ENCODE measurements around the gene ANKRD52.

ANKRD52 gene

DNA sequence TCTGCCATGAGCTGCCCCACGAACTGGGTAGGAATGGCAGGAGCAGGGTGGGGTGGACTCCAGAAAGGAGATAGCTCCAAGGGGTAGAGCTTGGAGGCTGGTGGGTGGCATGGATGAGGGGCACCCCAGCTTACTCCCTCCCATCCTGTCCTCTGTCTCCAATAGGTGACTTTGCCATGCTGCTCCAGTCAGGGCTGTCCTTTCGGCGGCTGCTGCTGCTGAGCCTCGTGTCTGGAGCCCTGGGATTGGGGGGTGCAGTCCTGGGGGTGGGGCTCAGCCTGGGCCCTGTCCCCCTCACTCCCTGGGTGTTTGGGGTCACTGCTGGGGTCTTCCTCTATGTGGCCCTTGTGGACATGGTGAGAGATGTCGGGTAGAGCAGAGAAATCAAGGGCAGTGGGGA, 21.2 kb downstream of the ANKRD52 start:
- DNase-seq: no peak

- DNase-seq: no peak
Observed at GRCh38 chr12:56236091-56236490, 22.1 kb downstream of the ANKRD52 start.

GRCh38 chr12:56234746-56235436, 23.3 kb downstream of the ANKRD52 start:
- no peak for DNase-seq

- no peak for DNase-seq
Observed at GRCh38 chr12:56231184-56231582, 27.0 kb downstream of the ANKRD52 start.

- no peak for DNase-seq
Observed at GRCh38 chr12:56230432-56231183, 27.6 kb downstream of the ANKRD52 start.

GRCh38 chr12:56229916-56230431, 28.2 kb downstream of the ANKRD52 start, which contains the start of gene SLC39A5:
TSS of gene SLC39A5 (plus strand) at chr12:56230051. CDS start at chr12:56231275, 1,224 bp downstream.
- peak in 1 of 2 experiments; percentile 14 for DNase-seq

DNA sequence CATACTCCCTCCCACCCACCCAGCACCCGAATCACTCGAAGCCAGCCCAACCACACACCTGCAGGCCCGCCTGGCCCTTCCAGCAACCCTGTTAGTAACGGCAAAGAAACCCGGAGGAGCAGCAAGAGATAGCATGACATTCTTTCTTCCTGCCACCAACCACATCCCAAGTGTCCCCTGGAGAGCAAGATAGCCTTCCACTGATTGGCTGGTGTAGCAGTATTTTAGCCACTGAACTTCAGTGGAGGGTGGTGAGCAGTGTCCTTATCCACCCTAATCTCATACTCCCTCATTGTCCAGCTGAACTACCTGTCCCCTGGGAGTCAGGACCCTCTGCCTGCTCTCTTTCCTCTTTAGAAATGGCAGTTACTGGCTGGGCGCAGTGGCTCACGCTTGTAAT, 29.1 kb downstream of the ANKRD52 start:
- DNase-seq: no peak

DNA sequence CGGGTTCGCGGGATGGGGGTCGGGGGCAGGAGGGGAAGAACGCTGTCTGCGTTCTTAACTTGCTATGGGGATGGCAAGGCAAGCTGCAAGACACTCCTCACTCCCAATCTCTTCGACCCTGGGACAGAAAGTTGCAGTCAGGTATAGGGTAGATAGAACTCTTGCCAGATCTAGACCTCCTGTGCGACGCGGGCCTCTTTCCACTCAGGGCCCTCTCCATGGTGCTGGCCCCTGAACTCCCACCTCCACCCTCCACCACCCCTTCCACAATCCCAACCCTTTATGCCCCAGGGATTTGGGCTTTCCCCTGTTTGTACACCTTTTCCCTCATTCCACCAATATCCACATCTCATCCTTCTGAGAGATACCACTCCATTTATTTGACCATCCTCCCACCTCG, 33.2 kb downstream of the ANKRD52 start:
- DNase-seq: no peak

- DNase-seq: peak; percentile 96 to 97
Observed at GRCh38 chr12:56224102-56224701, 34.0 kb downstream of the ANKRD52 start, which contains the start of gene NABP2. TSS of gene NABP2 (plus strand) at chr12:56224342. CDS start at chr12:56224857, 515 bp downstream.

- peak in 1 of 2 experiments; percentile 41 for DNase-seq
Observed at GRCh38 chr12:56223571-56224101, 34.5 kb downstream of the ANKRD52 start.

GRCh38 chr12:56222531-56222895, 35.7 kb downstream of the ANKRD52 start:
- peak in 1 of 2 experiments; percentile 39 for DNase-seq

GRCh38 chr12:56221757-56222530, 36.2 kb downstream of the ANKRD52 start, which contains the start of gene RNF41:
TSS of gene RNF41 (minus strand) at chr12:56221922. CDS start at chr12:56214047, 7,875 bp downstream.
- DNase-seq: peak; percentile 97

- no peak for DNase-seq
Observed at GRCh38 chr12:56221232-56221756, 36.9 kb downstream of the ANKRD52 start.

GRCh38 chr12:56220611-56221231, 37.5 kb downstream of the ANKRD52 start:
- peak; percentile 73 to 80 for DNase-seq

- no peak for DNase-seq
Observed at GRCh38 chr12:56219840-56220239, 38.3 kb downstream of the ANKRD52 start.

DNA sequence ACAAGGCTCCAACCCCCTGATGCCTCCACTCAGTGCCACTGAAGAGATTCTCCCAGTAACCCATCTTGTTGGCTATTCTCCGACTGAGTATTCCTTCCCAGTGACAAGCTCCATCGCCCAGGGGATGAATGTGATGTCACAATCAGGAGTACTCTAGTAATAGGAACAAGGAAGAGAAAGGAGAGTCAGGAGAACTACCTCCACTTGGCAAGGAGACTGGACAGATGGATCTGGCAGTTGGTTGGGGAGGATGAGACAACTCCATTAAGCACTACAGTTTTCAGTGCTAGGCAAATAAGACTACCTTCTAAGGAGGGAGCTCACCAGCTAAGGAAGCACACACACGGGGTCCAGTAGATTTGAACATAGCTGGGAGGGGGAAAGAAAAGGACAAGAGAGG, 41.7 kb downstream of the ANKRD52 start:
- DNase-seq: no peak

DNA sequence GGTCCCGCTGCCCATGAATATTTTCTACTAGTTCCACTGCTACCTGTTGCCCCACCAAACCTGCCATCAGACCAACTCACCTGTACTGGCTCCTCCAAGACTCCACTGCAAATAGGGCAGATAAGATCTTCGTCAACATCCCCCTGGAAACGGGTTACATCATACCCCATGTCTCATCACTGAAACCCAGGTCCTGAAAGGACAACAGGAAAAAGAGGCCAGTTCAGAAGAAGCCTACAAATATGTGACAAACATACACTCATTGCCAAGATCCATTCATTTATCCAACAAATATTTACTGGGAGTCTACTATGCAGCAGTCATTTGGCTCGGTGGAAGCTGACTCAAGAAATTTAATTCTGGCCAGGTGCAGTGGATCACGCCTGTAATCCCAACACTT, 44.3 kb downstream of the ANKRD52 start:
- no peak for DNase-seq

DNA sequence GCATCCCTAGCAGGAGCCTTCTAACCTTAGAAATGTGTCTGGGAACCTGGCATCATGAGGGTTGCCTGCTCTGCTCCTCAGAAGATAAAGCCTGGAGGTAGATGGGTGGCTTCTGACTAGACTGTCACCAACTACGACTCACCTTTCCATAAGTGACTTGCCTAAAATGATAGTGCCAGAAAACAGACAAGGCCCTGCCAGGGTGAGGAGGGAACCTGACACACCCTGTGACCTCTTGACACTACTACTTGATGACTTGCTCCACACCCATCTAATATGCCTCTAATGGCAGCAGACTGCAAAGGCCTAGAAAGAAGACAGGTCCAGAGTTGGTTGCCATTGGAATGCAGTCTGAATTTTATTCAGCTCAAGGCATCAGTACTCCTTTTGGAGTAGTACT, 45.8 kb downstream of the ANKRD52 start:
- DNase-seq: no peak

- no peak for DNase-seq
Observed at GRCh38 chr12:56208006-56208405, 50.2 kb downstream of the ANKRD52 start.

DNA sequence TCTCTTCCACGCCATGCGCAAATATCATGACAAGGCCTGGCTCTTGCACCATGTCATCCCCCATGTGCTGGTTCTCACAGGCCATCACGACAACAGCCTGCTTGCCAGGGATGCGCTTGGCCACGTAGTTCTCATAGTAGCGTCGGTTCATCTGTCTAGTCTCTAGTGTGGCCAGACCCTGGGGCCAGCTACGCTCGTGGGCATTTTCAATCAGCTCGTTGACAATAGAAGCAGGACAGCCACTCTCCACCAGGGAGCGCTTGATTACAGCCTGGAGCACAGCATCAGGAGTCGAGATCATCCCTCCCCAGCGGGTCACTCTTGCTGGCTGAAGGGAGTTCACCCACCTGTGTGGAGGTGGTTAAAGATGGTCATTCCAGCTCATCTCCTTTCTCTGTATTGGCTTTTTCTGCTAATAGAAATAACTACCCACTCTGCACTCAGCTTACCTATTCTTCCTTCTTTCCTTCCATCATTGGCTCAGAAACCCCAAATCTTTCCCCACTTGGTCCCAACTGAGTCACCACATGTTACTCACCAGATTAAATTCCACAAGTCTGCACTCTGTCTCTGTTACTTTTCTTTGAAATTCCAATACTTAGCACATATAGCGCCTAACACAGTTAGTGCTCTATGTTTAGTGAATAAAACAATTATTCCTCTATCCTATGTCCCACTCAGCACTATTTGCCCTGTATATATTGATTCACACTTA, 51.6 kb downstream of the ANKRD52 start:
- DNase-seq: peak; percentile 64 to 69

GRCh38 chr12:56205445-56205844, 52.7 kb downstream of the ANKRD52 start:
- peak in 1 of 2 experiments; percentile 32 for DNase-seq

All from Kasumi-1 (cell line).